HepG2 (cell line): ENCODE measurements around the gene FOXA1.

Source experiments
- CHD2 ChIP-seq: IDR thresholded peaks from 2 replicates; pipeline ENCODE4 v1.6.1; 2011; ENCODE audit warnings: low read depth, low read length, improper control_type of control experiment
- ETV6 ChIP-seq: sonication (generic); formaldehyde crosslinking; conservative IDR thresholded peaks from 2 replicates; pipeline ENCODE4 v1.4.0; 2020; ENCODE audit warnings: missing genetic modification reagents
- MYNN ChIP-seq: sonication (generic); formaldehyde crosslinking; IDR thresholded peaks from 2 replicates; pipeline ENCODE4 v1.4.0; 2020; ENCODE audit warnings: mild to moderate bottlenecking, low read depth, missing genetic modification reagents
- NCOA5 ChIP-seq: sonication (generic); formaldehyde crosslinking; IDR thresholded peaks from 2 replicates; pipeline ENCODE4 v1.4.0; 2020; ENCODE audit warnings: missing genetic modification reagents
- POGZ ChIP-seq: sonication (generic); formaldehyde crosslinking; IDR thresholded peaks from 2 replicates; pipeline ENCODE4 v1.4.0; 2020; ENCODE audit warnings: mild to moderate bottlenecking, missing genetic modification reagents
- POLR2A ChIP-seq, 2 experiments: IDR thresholded peaks; 2 replicates each; pipeline ENCODE4 v1.6.1; 2011; ENCODE audit warnings: low read depth in 2 of 2, low read length in 2 of 2, mild to moderate bottlenecking in 1 of 2, moderate library complexity in 1 of 2; ENCODE audit not compliant: insufficient read depth in 1 of 2
- RELA ChIP-seq: sonication (generic); formaldehyde crosslinking; IDR thresholded peaks from 2 replicates; pipeline ENCODE4 v1.4.0; 2020; ENCODE audit warnings: missing genetic modification reagents
- RFXANK ChIP-seq: IDR thresholded peaks from 2 replicates; pipeline ENCODE4 v1.6.1; 2016
- TAF1 ChIP-seq: sonication (generic); formaldehyde crosslinking; IDR thresholded peaks from 2 replicates; pipeline ENCODE4 v1.4.0; 2020; ENCODE audit warnings: missing genetic modification reagents
- ZNF619 ChIP-seq: sonication (generic); formaldehyde crosslinking; IDR thresholded peaks from 2 replicates; pipeline ENCODE4 v1.4.0; 2020; ENCODE audit warnings: mild to moderate bottlenecking, missing genetic modification reagents
- ZNF776 ChIP-seq: sonication (generic); formaldehyde crosslinking; IDR thresholded peaks from 2 replicates; pipeline ENCODE4 v1.4.0; 2020; ENCODE audit warnings: mild to moderate bottlenecking, missing genetic modification reagents
- ZNF891 ChIP-seq: sonication (generic); formaldehyde crosslinking; IDR thresholded peaks from 2 replicates; pipeline ENCODE4 v1.5.0; 2020; ENCODE audit warnings: mild to moderate bottlenecking, missing genetic modification reagents
- TF ChIP-seq, protein P1 (sequence below): sonication (generic); formaldehyde crosslinking; IDR thresholded peaks from 2 replicates; pipeline ENCODE4 v1.5.0; 2020; ENCODE audit warnings: mild to moderate bottlenecking, missing genetic modification reagents, moderate library complexity

DNA sequence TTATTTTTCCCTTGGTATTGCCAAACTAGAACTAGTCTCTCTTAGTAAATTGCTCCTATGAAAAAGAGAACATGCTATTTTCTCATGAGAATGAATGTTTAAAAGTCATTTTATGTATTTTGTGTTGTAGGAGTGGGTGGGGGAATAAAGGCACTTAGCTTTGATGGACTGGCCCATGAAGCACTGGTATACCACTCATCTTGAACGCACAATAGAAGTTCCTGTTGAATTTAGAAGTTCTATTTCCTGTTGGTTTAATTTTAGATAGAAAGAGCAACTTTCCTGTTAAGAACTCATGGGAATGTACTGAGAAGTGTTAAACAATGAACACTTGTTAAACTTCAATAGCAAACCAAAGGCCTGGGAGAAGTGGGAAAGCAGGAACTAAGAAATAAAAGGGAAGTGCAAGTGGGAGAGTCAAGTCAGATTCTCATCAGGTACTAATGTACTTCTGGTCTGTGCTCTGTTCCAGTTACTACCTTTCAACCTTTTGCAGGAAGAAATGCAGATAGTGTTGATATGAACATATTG, 23.5 kb upstream of the FOXA1 start:
- TF ChIP-seq ZNF619 (no peak), ZNF891 (CRISPR knock-in tag) (no peak), MYNN (no peak), POGZ (CRISPR knock-in tag) (no peak), ZNF776 (CRISPR knock-in tag) (no peak), NCOA5 (CRISPR knock-in tag) (no peak), ETV6 (CRISPR knock-in tag) (no peak), TAF1 (CRISPR knock-in tag) (no peak), CHD2 (no peak), POLR2A (IDR thresholded peaks at IDR 0.05; ENCODE audit: insufficient read depth in 1 of 2, low read depth in 2 of 2, low read length in 2 of 2) (no peak), RELA (no peak), RFXANK (CRISPR knock-in tag) (no peak)
- TF ChIP-seq, protein P1, sequence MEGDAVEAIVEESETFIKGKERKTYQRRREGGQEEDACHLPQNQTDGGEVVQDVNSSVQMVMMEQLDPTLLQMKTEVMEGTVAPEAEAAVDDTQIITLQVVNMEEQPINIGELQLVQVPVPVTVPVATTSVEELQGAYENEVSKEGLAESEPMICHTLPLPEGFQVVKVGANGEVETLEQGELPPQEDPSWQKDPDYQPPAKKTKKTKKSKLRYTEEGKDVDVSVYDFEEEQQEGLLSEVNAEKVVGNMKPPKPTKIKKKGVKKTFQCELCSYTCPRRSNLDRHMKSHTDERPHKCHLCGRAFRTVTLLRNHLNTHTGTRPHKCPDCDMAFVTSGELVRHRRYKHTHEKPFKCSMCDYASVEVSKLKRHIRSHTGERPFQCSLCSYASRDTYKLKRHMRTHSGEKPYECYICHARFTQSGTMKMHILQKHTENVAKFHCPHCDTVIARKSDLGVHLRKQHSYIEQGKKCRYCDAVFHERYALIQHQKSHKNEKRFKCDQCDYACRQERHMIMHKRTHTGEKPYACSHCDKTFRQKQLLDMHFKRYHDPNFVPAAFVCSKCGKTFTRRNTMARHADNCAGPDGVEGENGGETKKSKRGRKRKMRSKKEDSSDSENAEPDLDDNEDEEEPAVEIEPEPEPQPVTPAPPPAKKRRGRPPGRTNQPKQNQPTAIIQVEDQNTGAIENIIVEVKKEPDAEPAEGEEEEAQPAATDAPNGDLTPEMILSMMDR (CRISPR knock-in tag), result no peak
